ENCODE results near the gene CSH1.

DNA sequence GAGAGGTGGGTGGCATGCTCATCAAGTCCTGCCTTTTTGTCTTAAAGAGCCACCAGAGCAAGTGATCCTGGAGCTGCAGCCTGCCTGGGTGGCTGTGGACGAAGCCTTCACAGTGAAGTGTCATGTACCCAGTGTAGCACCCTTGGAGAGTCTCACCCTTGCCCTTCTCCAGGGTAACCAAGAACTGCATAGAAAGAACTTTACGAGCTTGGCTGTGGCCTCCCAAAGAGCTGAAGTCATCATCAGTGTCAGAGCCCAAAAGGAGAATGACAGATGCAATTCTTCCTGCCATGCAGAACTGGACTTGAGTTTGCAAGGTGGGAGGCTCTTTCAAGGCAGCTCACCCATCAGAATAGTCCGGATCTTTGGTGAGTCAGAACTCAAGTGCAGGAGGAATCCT, 37.1 kb downstream of the CSH1 start:
- TF ChIP-seq, protein P1, sequence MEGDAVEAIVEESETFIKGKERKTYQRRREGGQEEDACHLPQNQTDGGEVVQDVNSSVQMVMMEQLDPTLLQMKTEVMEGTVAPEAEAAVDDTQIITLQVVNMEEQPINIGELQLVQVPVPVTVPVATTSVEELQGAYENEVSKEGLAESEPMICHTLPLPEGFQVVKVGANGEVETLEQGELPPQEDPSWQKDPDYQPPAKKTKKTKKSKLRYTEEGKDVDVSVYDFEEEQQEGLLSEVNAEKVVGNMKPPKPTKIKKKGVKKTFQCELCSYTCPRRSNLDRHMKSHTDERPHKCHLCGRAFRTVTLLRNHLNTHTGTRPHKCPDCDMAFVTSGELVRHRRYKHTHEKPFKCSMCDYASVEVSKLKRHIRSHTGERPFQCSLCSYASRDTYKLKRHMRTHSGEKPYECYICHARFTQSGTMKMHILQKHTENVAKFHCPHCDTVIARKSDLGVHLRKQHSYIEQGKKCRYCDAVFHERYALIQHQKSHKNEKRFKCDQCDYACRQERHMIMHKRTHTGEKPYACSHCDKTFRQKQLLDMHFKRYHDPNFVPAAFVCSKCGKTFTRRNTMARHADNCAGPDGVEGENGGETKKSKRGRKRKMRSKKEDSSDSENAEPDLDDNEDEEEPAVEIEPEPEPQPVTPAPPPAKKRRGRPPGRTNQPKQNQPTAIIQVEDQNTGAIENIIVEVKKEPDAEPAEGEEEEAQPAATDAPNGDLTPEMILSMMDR (IDR thresholded peaks at IDR 0.05) = no peak
- TF ChIP-seq EZH2phosphoT487 (IDR thresholded peaks at IDR 0.05) (no peak), EZH2 (IDR thresholded peaks at IDR 0.05) (no peak)

All from neural progenitor cell (in vitro differentiated cells).